Esophagus muscularis mucosa (tissue), 4 donors: ENCODE results near the gene NUDT3.

Source experiments
- EP300 ChIP-seq: sonication (generic); formaldehyde crosslinking; IDR thresholded peaks from one replicate; pipeline ENCODE4 v1.6.1; 2017; ENCODE audit warnings: antibody characterized with exemption
- POLR2A ChIP-seq: fragments of 450-650 bp; IDR thresholded peaks from one replicate; pipeline ENCODE4 v1.6.1; 2017; ENCODE audit warnings: antibody characterized with exemption, moderate library complexity, mild to moderate bottlenecking, low read depth
- TF ChIP-seq, protein P1 (sequence below), 3 experiments: fragments of 200-600 bp in 2 of 3; fragments of 450-650 bp in 1 of 3; sonication (generic) in 2 of 3; IDR thresholded peaks; one replicate each; pipeline ENCODE4 v1.5.1; 2017 to 2019; ENCODE audit warnings: antibody characterized with exemption in 3 of 3, mild to moderate bottlenecking in 2 of 3, moderate library complexity in 1 of 3

DNA sequence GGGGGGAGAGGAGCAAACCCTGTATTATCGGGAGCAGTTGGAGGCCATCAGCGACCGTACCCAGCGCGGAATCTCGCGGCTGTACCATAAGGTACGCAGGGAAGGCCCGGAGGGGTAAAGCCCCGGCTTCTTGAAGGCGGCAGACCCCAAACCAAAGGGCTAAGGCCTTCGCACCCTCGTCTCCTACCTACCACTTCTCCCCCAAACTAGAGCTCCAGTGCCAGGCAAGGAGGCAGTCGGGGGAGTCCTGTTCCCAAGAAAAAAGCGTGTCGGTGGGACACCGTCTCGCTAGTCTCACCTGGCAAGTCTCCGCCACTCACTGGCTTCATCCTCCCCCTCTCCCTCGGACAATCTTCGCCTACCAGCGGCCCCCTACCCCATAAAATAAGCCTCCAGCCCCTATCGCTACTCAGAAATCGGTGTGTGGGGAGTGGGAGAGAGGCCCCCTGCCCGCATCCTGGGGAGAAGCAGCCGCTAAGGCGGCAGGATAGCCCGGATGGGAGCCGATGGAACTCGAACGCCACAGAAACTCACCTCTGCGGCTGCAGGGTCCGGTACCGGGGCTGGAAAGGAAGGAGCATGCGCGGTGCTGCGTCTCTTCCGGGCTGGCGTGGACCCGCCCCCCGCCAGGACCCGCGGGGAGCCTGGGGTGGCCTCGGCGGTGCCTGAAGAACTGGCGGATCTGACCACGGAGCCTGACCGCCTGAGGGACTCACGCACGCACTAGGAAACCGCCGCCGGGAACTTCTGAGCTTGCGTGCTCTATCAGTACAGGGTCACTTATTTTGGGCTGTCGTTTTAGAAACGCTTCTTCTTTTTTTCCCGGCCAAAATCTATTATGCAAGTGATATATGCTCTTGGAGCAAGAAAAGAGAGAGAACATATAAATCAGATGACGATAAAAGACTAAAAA is 33.3 kb upstream of the NUDT3 start, which contains the start of gene RPS10:
- TF ChIP-seq POLR2A = peak; percentile 71
- TF ChIP-seq, protein P1, sequence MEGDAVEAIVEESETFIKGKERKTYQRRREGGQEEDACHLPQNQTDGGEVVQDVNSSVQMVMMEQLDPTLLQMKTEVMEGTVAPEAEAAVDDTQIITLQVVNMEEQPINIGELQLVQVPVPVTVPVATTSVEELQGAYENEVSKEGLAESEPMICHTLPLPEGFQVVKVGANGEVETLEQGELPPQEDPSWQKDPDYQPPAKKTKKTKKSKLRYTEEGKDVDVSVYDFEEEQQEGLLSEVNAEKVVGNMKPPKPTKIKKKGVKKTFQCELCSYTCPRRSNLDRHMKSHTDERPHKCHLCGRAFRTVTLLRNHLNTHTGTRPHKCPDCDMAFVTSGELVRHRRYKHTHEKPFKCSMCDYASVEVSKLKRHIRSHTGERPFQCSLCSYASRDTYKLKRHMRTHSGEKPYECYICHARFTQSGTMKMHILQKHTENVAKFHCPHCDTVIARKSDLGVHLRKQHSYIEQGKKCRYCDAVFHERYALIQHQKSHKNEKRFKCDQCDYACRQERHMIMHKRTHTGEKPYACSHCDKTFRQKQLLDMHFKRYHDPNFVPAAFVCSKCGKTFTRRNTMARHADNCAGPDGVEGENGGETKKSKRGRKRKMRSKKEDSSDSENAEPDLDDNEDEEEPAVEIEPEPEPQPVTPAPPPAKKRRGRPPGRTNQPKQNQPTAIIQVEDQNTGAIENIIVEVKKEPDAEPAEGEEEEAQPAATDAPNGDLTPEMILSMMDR (IDR thresholded peaks at IDR 0.05) = peak in 2 of 3 experiments; percentile 16 to 27
- TF ChIP-seq EP300 = no peak
